ENCODE results near the gene PLSCR1. TPM values are rescaled to one million over a fixed set of nuclear protein-coding genes. Genes with fewer than 3 reads are reported as not detected.

PLSCR1 gene
- total RNA-seq, 1 donor from 2014 or later = 37.2 TPM

GRCh38 chr3:146554151-146554760 lies 9.8 kb upstream of the PLSCR1 start:
- POLR2A ChIA-PET = no interaction called here
- TF ChIP-seq CTCF (IDR thresholded peaks at IDR 0.05) = no peak
- CTCF ChIA-PET = no interaction called here
- H3K9me3 Mint-ChIP-seq = no peaks in the 10 kb centered on the region
- peaks cover 5% of the 10 kb centered on the region for H3K4me1 Mint-ChIP-seq
- no peaks in the 10 kb centered on the region for H3K36me3 Mint-ChIP-seq (ENCODE audit: low read depth)
- H3K4me3 Mint-ChIP-seq = no peak overlapping the region
- intact Hi-C loops (cut with micrococcal nuclease) = no loop called here
- no peak for ATAC-seq (ENCODE audit: low read depth)
- no peak for DNase-seq
- H3K27ac Mint-ChIP-seq = no peak overlapping the region
- no peaks in the 10 kb centered on the region for H3K27me3 Mint-ChIP-seq

DNA sequence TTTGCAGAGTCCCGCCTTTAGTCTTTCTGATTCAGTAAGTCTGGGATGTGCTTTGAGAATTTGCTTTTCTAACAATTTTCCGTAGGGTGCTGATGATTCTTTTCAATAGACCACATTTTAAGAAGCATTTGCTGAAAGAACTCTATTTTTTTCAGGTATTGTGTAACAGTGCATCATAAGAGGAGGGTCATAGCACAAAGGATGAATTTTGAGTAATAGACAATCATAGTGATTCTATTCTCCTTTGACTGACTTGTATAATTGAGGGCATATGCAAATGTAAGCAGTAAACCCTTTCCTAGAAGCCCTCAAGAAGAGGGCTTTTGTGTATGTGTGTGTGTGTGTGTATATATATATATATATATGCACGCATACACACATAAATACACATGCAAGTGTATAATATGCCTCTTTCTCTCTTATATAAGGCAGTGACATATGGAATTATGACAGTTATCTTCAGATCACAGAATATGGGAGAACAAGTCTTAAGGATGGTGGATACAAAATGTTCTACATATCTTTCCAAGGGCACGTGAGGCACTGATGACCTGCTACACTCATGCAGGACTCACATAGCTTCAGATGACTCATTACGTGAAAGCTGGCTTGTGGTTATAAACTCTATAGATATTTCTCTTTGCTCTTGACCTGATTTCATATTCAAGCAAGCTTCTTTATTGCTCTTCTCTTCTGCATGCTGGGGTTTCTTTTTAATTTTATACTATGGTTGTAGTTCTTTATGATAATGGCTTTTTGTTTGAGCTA lies 6.5 kb upstream of the PLSCR1 start:
- ATAC-seq (ENCODE audit: low read depth) (no peak), DNase-seq (no peak)
- TF ChIP-seq CTCF (IDR thresholded peaks at IDR 0.05) = no peak
- no peaks in the 10 kb centered on the region for H3K36me3 Mint-ChIP-seq (ENCODE audit: low read depth)
- H3K9me3 Mint-ChIP-seq = no peaks in the 10 kb centered on the region
- H3K4me1 Mint-ChIP-seq = peaks cover 5% of the 10 kb centered on the region
- H3K4me3 Mint-ChIP-seq = no peak overlapping the region
- no peak overlapping the region for H3K27ac Mint-ChIP-seq
- CTCF ChIA-PET = no interaction called here
- intact Hi-C loops (cut with micrococcal nuclease) = no loop called here
- H3K27me3 Mint-ChIP-seq = no peaks in the 10 kb centered on the region
- POLR2A ChIA-PET = no interaction called here

DNA sequence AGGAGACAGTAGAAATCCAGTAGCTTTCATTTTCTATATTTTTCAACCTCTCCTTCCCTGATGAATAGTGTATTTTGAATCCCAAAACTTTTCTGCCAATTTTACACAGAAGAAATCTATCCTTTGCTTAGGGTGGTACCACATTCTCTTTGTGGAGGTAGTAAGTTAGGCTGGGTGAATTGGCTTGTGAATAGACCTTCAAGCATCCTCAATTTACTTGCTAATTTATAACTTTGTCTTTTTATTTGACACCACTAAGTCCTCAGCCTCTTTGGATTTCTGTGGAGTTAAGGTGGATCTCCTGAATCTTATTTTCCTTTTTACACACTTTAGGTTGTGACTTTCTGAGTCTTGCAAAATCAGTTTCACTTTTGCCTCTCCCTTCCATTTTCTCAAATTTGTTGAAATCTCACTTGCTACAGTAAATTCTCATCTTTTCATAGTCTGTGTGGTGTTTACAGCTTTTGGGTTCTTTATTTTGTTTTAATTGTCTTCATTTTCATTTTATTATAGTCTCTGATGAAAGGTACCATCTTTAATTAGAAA lies 5.7 kb upstream of the PLSCR1 start:
- Mint-ChIP-seq H3K4me3 (no peak overlapping the region), H3K27ac (no peak overlapping the region), H3K9me3 (no peaks in the 10 kb centered on the region), H3K36me3 (ENCODE audit: low read depth) (no peaks in the 10 kb centered on the region), H3K27me3 (no peaks in the 10 kb centered on the region), H3K4me1 (peaks cover 7% of the 10 kb centered on the region)
- no peak for TF ChIP-seq CTCF (IDR thresholded peaks at IDR 0.05)
- ChIA-PET POLR2A (no interaction called here), CTCF (no interaction called here)
- DNase-seq = no peak
- intact Hi-C loops (cut with micrococcal nuclease) = no loop called here
- ATAC-seq (ENCODE audit: low read depth) = no peak

DNA sequence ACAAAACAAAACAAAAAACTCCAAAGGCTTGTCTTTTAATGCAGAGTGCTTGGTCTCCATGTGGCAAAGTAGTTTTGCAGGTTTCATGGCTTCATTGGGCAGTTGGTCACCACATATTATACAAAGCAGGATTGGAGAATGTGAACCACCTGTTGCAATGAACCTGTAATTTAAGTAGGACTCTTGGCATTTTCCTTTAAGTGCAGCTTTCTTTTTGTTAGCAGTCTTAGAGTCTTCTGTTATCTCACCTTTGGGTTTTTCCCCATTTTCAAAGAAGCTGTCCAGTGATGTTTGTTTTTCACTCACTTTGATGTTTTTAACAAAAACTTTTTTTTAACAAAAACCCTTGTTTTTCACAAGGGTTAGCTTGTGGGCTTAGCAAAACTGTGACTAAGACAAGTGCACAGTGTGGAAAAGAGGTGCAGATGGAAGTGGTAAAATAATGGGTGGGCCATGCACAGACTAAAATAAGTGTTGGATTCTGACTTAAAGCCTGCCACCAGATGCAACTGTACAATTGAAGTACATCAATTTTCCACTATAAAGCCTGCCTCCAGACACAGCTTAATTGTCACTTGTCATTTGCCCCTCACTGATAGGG lies 2.9 kb upstream of the PLSCR1 start:
- no peaks in the 10 kb centered on the region for H3K9me3 Mint-ChIP-seq
- CTCF ChIA-PET = interaction anchor here (1.2 kb wide), 1 partner anchor 360 kb away, joined by 3 read pairs; no protein-coding TSS in a partner anchor
- no peaks in the 10 kb centered on the region for H3K27me3 Mint-ChIP-seq
- no peak for TF ChIP-seq CTCF (IDR thresholded peaks at IDR 0.05)
- ATAC-seq (ENCODE audit: low read depth) = no peak
- H3K27ac Mint-ChIP-seq = peak overlapping the region; percentile 8
- no peak overlapping the region for H3K4me3 Mint-ChIP-seq
- POLR2A ChIA-PET = no interaction called here
- no peak for DNase-seq
- H3K4me1 Mint-ChIP-seq = peaks cover 26% of the 10 kb centered on the region
- intact Hi-C loops (cut with micrococcal nuclease) = no loop called here
- peaks cover 4% of the 10 kb centered on the region for H3K36me3 Mint-ChIP-seq (ENCODE audit: low read depth)

DNA sequence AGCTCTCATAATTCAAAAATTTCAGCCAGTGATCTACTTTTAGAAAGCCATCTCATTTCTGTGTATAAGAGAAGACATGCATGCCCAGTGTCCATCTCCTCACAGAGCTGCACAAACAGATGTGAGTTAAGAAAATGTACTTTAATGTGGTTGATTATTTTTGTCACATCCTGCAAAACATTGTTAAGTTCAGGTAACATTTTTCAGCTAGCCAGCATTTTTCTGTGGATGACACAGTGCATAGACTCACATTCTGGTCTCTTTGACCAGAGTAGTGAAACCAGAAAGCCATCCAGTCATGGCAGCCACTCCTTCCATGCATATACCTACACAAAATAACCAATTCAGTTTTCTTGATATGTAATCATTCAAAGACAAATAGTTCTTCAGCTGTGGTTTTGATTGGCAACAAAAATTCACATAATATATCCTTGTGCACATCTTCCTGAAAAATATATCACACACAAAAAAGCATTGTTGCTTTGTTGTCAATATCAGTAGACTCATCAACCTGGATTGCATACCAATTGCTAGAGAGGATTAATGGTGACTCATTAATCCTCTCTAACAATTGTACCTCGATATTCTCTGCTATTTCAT lies 2.1 kb upstream of the PLSCR1 start:
- ChIA-PET CTCF (interaction anchor here (1.2 kb wide), 1 partner anchor 359 kb away, joined by 3 read pairs; no protein-coding TSS in a partner anchor), POLR2A (no interaction called here)
- H3K9me3 Mint-ChIP-seq = no peaks in the 10 kb centered on the region
- H3K4me1 Mint-ChIP-seq = peaks cover 35% of the 10 kb centered on the region
- H3K27ac Mint-ChIP-seq = peak overlapping the region; percentile 0
- intact Hi-C loops (cut with micrococcal nuclease) = no loop called here
- DNase-seq (no peak), ATAC-seq (ENCODE audit: low read depth) (no peak)
- H3K36me3 Mint-ChIP-seq (ENCODE audit: low read depth) = peaks cover 4% of the 10 kb centered on the region
- TF ChIP-seq CTCF (IDR thresholded peaks at IDR 0.05) = no peak
- H3K4me3 Mint-ChIP-seq = no peak overlapping the region
- H3K27me3 Mint-ChIP-seq = no peaks in the 10 kb centered on the region
